Activated CD8-positive, alpha-beta memory T cell treated with anti-CD3 and anti-CD28 coated beads, Interleukin-2, amount 50 U/mL, for 4 hours (primary cell): ENCODE data around the gene ZNF511.
"Not testable (repeated sequence)": the region's sequence is repeated elsewhere in the genome, so short reads cannot be mapped to it uniquely, and the experiment has no call there.

Experiments
- DNase-seq: peaks from one replicate; pipeline ENCODE4 v3.0.0-alpha.2; 2020

Gene ZNF511

GRCh38 chr10:133308421-133309099 lies at the start of gene ZNF511, which contains the start of gene TUBGCP2:
ZNF511 (plus strand) TSS chr10:133308914; CDS start chr10:133308944, 30 bp downstream.
TUBGCP2 (minus strand) TSS chr10:133308872; CDS start chr10:133302941, 5,931 bp downstream.
- DNase-seq, result peak; percentile 91

GRCh38 chr10:133259602-133259989 lies 49.1 kb upstream of the ZNF511 start:
- DNase-seq, result no peak

- DNase-seq, result peak; percentile 66
Measured at GRCh38 chr10:133260895-133261725, 47.6 kb upstream of the ZNF511 start.

- peak; percentile 81 for DNase-seq
Measured at GRCh38 chr10:133261726-133262325, 46.9 kb upstream of the ZNF511 start.

GRCh38 chr10:133262696-133263095 lies 46.0 kb upstream of the ZNF511 start:
- no peak for DNase-seq

- no peak for DNase-seq
Measured at GRCh38 chr10:133263674-133264073, 45.0 kb upstream of the ZNF511 start.

GRCh38 chr10:133264461-133264860 lies 44.3 kb upstream of the ZNF511 start:
- no peak for DNase-seq

- not testable (repeated sequence) for DNase-seq
Measured at GRCh38 chr10:133265052-133265451, 43.7 kb upstream of the ZNF511 start.

- DNase-seq, result no peak
Measured at GRCh38 chr10:133266056-133266795, 42.5 kb upstream of the ZNF511 start.

- DNase-seq, result no peak
Measured at GRCh38 chr10:133267293-133267692, 41.4 kb upstream of the ZNF511 start.

- DNase-seq, result no peak
Measured at GRCh38 chr10:133267829-133268228, 40.9 kb upstream of the ZNF511 start.

GRCh38 chr10:133268532-133268931 lies 40.2 kb upstream of the ZNF511 start:
- DNase-seq, result no peak

GRCh38 chr10:133269367-133269766 lies 39.3 kb upstream of the ZNF511 start:
- DNase-seq, result no peak

- no peak for DNase-seq
Measured at GRCh38 chr10:133270204-133270603, 38.5 kb upstream of the ZNF511 start.

- DNase-seq, result no peak
Measured at GRCh38 chr10:133270773-133271297, 37.9 kb upstream of the ZNF511 start.

- no peak for DNase-seq
Measured at GRCh38 chr10:133271521-133272300, 37.0 kb upstream of the ZNF511 start.

- DNase-seq, result no peak
Measured at GRCh38 chr10:133272301-133272963, 36.3 kb upstream of the ZNF511 start.

GRCh38 chr10:133272964-133273420 lies 35.7 kb upstream of the ZNF511 start:
- DNase-seq, result no peak

- no peak for DNase-seq
Measured at GRCh38 chr10:133273534-133274143, 35.1 kb upstream of the ZNF511 start.
